ENCODE measurements around the gene DNAJA2.
"Not testable (repeated sequence)": the region's sequence is repeated elsewhere in the genome, so short reads cannot be mapped to it uniquely, and the experiment has no call there.

The DNAJA2 gene

DNA sequence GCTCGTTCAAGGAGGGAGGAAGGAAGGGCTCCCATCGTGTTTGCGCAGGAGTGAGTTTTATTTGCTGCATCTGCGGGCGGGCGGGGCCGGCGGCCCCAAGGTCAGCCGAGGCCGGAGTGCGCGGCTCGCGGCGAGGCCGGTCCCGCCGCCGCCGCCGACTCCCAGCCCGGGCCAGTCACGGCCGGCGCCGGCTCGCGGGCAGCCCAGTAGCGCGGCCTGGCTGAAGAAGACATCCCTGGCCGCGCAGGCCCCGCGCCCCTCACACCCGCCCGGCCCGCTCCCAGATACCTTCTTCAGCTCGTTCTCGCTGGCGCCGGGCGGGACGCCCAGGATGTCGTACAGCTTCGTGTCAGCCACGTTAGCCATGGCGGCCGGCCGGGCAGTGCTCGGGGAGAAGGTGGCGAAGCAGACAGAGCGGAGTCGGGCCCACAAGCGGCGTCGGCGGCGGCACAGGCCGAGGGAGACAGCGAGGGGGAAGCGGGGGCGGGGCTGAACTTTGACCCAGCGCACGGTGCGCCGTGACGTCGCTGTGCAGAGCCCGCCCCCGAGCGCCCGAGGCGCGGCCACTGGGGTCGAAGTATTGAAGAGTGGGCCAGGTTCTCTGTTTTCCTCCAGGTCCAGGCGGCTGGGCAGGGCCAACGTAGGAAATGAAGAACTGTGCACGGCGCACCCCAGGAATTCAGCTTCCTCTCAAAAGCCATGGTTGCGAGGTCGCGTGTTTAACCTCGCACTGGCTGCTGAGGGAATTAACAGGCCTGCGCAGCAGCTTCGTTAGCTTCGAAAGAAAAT, at the start of gene DNAJA2:
Gene DNAJA2, minus strand, starts transcription at position 468 of the 789 bp plus-strand sequence. Its CDS starts 102 bp downstream, at position 366.
- DNase-seq (ENCODE audit: low spot score): peak; percentile 94

DNA sequence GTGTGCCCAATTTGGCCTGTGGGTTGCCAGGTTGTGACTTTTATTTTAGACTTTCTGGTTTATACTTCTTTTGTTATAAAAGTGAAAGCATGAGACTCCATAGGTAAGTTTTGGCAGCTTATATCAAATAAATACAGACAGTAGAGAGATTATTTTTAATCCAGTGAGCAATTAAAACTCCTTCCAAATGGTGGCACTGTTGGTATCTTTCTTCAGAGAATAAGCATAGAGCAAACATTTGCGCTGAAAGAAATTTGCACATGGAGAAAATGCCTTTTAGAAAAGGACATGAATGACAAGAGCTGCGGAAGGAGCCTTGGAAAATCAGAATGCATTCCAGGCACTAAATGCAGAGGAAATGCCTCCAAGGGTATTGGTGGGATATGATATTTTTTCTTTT, 46.1 kb upstream of the DNAJA2 start:
- DNase-seq (ENCODE audit: low spot score): no peak

DNA sequence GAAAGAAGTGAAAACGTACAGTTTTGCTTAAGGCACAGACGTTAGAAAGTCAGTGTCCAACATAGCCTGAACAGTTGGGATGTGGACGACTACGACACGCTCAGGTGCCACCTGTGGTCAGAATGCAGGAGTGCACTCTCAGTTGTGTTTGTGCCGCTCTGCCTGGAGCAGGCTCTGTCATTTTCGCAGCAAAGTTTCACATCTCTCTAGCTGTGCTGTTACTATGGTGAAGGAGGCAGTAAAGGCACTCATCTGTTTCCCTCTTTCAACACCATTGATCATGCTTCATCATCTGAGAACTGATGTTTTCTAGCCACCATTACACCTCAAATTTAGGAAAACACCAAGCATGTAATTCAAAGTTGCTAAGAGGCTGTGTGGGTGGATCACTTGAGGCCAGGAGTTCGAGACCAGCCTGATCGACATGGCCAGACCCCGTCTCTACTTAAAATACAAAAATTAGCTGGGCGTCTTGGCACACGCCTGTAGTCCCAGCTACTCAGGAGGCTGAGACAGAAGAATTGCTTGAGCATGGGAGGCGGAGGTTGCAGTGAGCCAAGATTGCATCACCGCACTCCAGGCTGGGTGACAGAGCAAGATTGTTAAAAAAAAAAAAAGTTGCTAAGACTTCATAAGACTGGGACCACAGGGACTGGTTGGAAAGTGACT, 44.9 kb upstream of the DNAJA2 start:
- peak; percentile 86 for DNase-seq (ENCODE audit: low spot score)

DNA sequence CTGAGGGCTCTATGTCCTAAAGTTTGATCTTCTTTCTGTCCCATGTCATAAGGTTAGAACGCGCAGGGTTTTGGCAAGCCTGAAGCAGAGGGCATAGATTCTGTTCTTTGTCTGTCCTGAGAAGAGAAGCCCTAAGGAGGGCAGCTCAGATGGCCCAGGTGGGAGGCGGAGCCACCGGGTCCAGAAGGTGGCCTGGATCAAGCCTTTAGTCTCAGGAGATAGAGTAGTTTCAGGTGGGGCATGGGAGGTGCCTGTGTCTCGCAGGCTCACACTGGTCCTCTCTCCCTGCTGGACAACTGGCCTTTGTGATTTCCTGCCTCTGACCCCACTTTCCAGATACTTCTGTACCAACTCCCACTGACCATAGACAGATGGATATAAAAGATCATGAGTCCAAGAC, 44.2 kb upstream of the DNAJA2 start:
- DNase-seq (ENCODE audit: low spot score): no peak

DNA sequence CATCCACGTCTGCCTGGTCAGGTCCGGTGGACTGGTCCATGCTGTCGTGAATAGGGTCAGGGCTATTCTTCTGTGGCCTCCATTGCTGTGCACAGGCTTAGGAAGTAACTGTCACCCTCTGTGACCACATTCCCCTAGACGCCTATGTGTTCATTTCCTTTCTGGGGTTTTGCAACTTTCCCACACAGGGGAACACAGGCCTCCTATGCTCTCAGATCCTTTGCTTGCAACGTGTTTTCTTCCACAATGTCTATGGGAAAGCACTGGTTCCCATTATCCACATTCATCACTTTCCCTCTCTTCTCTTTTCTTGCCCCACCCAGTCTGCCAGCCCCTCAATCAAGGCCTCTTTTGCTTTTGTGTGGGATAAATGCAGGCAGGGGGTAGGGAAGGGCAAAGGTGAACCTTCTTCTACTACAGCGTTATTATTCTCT, 43.2 kb upstream of the DNAJA2 start:
- no peak for DNase-seq (ENCODE audit: low spot score)

DNA sequence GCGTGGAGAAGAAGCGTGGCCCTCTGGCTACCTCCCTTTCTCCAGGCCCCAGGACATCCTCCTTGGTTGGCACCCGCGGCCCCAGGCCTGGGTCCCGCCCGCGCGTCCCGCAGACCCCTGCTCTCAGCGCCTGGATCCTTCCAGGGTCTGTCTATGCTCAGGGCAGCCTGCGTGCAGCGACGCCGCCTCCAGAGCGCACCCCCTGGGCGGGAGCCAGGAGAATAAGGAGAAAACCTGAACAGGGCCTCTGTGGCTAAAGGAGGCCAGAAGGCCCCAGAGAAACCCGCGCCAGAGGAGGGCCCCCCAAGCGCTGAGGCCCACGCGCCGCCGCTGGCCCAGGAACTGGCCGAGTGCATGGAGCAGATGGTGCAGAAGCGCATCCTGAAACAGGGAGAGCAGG, 40.4 kb upstream of the DNAJA2 start:
- DNase-seq (ENCODE audit: low spot score): no peak

DNA sequence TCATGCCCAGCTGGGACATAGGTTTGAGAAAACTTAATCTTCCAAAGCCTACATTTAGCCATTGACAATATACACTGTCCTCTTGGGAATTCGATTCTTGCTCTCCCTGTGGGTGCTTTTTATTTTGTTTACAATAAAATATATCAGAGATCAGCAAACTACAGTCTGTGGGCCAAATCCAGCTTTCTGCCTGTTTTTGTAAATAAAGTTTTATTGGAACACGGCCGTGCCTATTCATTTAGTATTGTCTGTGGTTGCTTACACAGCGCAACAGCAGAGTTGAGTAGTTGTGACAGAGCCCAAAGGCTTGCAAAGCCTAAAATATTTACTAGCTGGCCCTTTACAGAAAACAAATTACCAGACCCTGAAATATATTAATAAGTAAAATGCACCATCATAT, 39.7 kb upstream of the DNAJA2 start:
- no peak for DNase-seq (ENCODE audit: low spot score)

DNA sequence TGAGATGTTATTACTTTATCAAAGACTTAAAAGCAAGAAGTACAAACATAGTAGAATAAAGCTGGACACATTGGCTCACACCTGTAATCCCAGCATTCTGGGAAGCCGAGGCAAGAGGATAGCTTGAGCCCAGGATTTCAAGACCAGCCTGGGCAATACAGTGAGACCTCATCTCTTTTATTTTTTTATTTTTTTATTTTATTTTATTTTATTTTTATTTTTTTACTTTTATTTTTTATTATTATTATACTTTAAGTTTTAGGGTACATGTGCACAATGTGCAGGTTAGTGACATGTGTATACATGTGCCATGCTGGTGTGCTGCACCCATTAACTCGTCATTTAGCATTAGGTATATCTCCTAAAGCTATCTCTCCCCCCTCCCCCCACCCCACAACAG, 37.3 kb upstream of the DNAJA2 start:
- not testable (repeated sequence) for DNase-seq (ENCODE audit: low spot score)

DNA sequence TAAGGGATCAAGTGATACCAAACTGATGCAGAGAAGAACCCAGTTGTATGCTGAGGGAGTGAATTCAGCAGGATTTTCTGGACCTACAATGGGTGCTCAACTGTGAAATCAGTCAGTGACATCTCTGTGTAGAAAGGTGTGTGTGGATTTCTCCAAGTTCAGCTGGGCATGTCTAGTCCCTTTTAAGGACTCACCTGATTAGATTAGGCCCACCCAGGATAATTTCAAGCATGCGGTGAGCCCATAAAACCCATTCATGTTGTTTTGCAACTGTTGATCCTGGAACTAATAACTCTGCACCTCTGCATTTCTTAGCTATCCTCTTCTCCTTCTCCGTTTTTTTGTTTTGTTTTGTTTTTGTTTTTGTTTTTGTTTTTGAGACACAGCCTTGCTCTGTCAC, 35.1 kb upstream of the DNAJA2 start:
- DNase-seq (ENCODE audit: low spot score): no peak

DNA sequence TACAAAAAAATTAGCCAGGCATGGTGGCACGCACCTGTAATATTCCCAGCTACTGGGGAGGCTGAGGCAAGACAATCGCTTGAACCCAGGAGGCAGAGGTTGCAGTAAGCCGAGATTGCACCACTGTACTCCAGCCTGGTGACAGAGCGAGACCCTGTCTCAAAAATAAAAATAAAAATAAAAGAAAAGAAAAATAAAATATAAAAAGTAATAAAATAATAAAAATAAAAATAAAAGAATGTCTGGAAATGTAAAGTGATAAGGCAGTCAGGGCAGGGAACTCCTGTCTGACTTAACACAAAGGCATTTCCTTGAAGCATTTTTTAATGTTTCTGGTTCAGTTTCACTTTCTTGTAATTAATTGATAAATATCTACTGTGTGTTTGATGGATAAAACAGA, 34.7 kb upstream of the DNAJA2 start:
- no peak for DNase-seq (ENCODE audit: low spot score)

DNA sequence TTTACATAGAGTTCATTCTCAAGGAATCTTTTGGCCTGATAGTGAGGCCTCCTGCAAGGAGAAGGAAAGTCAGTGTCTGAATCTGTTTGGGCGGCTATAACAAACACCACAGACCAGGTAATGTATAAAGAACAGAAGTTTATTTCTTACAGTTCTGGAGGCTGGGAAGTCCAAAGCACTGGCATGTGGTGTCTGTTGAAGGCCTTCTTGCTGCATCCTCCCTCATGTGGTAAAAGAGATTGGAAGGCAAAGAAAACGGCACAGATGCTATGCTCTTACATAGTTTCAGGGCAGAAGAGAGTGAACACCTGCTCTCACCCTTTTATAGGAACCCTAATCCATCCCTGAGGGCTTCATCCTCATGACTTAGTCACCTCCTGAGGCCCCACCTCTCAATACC, 31.2 kb upstream of the DNAJA2 start:
- no peak for DNase-seq (ENCODE audit: low spot score)

DNA sequence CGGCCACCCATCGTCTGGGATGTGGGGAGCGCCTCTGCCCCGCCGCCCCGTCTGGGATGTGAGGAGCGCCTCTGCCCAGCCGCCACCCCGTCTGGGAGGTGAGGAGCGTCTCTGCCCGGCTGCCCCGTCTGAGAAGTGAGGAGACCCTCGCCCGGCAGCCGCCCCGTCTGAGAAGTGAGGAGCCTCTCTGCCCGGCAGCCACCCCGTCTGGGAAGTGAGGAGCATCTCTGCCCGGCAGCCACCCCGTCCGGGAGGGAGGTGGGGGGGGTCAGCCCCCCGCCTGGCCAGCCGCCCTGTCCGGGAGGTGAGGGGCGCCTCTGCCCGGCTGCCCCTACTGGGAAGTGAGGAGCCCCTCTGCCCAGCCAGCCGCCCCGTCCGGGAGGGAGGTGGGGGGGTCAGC, 26.6 kb upstream of the DNAJA2 start:
- not testable (repeated sequence) for DNase-seq (ENCODE audit: low spot score)

DNA sequence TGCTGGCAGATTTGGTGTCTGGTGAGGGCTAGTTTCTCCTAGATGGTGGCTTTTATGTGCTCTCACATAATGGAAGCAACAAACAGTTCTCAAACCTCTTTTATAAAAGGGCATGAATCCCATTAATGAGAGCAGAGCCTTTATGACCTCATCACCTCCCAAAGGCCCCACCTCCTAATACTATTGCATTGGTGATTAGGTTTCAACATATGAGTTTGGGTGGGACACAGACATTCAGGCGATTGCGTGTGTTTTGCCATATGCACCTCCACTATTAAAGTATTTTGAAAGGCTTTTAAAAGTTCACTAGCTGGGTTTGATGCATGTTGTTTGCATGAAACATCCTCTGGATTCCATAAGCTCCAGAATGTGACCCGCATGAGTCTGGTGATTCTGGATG, 24.4 kb upstream of the DNAJA2 start:
- DNase-seq (ENCODE audit: low spot score): no peak

DNA sequence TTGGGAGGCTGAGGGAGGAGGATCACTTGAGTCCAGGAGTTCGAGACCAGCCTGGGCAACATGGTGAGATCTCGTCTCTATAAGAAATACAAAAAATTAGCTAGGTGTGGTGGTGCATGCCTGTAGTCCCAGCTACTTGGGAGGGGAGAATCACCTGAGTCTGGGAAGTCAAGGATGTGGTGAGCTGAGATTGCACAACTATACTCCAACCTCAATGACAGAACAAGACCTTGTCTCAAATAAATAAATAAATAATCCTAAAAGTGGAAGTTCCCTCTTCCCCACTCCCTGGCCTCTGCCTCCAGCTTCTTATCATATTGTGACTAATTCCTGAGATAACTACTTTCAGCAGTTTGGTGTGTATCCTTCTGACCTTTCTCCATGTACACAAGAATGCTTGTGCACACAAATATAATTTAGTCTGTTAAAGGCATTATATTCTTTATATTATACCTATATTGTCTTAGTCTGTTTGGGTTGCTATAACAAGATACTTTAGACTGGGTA, 23.5 kb upstream of the DNAJA2 start:
- DNase-seq (ENCODE audit: low spot score): no peak

DNA sequence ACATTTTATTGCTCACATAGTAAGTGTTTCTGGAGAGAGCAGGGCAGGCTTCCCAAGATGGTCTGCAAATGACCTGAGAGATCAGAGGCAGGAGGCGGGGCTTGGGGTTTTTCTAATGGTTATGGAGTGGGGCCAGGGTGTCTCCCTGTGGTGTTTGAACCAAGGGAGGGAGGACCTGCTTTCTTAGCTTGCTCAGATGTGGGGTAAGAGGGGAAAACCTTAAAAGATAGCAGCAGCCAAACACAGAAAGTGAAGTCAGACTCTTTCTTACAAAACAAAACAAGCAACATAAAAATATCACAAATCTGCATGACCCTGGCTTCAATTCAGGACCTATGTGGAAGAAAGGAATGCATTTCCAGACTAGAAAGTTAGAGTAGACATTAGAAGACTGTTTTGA, 22.9 kb upstream of the DNAJA2 start:
- DNase-seq (ENCODE audit: low spot score): no peak

DNA sequence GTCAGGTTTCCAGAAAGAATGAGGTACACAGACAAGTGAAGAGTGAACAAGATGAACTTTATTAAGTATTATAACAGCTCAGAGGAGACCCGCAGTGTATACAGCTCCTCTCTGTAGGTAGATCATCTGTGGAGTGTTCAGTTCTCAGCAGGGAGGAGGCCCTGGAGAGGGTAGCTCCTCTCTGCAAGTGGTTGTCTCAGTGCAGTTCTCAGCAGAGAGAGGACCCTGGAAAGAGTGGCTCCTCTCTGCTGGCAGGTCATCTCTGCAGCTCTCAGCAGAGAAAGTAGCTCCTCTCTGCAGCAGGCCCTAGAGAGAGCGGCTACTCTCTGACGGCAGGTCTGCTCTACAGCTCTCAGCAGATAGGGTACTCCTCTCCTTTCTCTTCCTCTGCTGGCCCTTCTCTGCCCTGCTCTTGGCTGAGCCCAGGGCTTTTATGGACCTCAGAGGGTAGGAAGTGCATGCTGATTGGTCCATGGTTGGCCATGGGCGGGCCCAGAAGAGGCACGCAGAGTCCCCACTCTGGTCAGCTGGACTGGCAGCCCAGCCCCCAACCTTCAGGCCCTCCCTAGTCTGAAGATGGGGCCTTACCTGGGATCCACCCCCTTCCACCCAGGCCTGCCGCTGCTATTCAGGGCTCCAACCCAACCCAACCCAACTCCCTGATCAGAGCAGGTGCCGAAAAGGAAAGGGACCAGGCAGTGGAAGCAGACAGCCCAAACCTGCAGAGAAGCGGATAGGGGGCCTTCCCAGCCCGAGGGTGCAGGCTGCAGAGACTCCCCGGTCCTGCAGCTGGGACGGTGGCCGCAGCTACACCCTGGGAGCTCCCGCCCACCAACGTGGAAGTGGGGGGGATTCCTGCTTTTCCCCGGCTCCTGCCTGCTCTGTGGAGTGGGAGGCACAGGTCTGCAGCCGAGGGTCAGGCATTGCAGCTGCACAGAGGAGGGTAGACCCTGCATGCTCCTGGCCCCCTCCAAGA, 18.5 kb upstream of the DNAJA2 start:
- no peak for DNase-seq (ENCODE audit: low spot score)

DNA sequence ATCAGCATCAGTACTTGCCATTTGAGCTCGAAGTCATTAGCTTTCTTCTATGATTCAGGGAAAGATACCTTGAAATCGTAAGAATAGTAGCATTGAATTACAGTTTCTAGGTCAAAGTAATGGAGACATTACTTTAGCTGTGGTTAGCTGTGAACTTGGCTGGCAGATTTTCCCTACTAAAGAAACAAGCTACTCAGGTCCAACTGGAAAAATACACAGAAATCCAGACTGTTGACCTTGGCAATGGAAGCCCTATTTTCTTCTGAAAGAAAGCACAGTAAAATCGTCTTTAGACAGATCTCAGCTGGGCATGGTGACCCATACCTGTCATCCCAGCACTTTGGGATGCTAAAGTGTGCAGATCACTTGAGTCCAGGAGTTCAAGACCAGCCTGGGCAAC, 13.4 kb upstream of the DNAJA2 start:
- no peak for DNase-seq (ENCODE audit: low spot score)

DNA sequence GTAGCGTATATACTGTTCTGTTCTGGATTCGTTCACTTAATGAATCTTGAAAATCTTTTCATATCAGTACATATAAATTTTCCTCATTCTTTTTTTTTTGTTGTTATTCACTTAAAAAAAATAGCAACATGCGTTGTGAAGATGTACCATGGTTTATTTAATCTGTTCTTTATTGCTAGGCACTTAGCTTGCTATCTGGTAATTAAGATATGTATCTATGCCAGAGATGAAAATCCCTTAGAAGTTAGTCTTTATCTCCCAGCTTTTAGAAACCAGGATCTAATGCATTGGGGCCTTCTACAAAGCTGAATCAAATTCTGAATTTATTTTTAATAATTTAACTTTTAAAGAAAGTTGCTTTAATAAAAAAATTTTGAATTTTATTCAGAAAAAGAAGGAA, 13.0 kb upstream of the DNAJA2 start:
- DNase-seq (ENCODE audit: low spot score): no peak

DNA sequence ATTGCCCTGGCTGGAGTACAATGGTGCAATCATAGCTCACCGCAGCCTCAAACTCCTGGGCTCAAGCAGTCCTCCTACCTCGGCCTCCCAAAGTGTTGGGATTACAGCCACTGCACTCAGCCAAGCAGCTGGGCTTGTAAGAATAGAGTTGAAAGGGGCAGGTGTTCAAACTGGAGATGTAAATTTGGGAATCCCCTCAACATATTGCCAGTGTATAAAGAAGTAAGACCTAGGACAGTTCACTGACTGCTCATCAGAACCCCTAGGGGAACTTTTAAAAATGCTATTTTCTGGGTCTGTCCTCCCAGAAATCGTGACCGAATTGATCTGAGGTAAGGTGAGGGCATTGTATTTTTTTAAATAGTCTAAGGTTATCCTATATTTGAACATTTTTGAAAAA, 8.9 kb upstream of the DNAJA2 start:
- no peak for DNase-seq (ENCODE audit: low spot score)

DNA sequence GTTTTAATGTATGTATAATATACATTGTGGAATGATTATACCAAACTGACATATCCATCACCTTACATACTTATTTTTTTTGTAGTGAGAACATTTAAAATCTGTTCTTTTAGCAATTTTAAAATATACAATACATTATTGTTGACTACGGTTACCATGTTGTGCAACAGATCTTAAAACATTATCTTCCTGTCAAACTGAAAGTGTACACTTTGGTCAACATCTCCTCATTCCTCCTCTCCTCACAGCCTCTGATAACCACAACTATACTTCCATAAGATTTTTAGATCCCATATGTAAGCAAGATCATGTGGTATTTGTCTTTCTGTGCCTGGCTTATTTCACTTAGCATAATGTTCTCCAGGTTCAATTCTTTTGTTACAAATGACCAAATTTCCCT, 7.5 kb upstream of the DNAJA2 start:
- DNase-seq (ENCODE audit: low spot score): no peak

DNA sequence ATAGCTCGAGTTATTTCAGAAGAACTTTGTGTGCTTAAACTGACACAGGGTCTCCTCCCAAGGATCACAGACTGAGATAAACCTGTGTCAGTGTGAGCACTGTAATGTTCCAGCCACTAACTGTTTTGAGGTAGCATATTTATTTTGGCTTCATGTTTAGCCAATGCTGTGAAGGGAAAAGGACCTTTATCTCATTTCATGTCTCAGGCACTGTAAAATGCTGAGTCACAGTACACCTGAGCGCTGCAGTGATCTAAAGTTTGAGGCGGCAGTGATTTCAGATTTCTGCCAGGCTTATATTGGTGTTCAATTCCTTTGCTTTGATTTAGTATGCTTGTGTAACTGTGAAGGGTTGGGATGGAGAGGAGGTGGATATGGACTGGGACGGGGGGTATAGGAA, 3.1 kb upstream of the DNAJA2 start:
- DNase-seq (ENCODE audit: low spot score): no peak

DNA sequence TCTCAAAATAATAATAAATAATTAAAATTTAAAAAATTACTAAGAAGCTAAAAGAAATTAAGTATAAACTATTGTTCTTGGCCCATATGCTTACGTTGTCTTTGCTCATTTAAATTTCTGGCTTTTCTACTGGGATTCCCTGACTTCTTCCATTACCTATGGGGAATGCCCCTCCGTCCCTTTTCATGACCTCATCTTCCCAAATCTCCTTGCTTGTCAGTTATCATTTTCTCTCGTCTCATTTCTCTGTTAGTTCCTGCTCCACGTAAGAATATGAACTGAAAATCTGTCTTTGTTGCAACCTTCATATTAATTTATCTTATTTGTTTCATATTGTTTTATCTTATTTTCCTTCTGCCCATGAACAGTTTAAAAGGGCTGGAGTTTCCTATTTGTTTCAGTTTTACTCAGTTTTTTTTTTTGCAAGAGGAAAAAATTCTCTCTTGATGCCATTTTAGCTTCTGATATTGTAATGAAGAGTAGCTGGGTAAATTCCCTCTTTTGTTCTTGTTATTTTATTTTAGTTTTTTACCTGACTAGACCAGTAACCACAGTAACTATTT, 2.5 kb upstream of the DNAJA2 start:
- no peak for DNase-seq (ENCODE audit: low spot score)
